ENCODE results near the gene TPSAB1. TPM values are rescaled to one million over a fixed set of nuclear protein-coding genes. Genes with fewer than 3 reads are reported as not detected.

Gene TPSAB1
- total and polyA plus RNA-seq, 10 of the 15 experiments (the other 5 are each of a cell fraction or from before 2014, with no cell fraction given), result 0.06 TPM; not detected in 9

- 52% methylated on average over 17 of the region's 19 CpGs for WGBS (ENCODE audit: insufficient coverage, insufficient replicate concordance, low lambda C conversion rate, missing lambda C conversion rate)
- no peaks in the 10 kb centered on the region for H4K20me1 ChIP-seq (ENCODE audit: control insufficient read depth, insufficient read depth)
- H3K4me1 ChIP-seq (ENCODE audit: control insufficient read depth, insufficient read depth, low read length), result no peaks in the 10 kb centered on the region
- ChIA-PET RAD21 (ENCODE audit: unreplicated experiment) (no interaction called here), POLR2A (no interaction called here), CTCF (no interaction called here), SMC1A (ENCODE audit: uncharacterized antibody, unreplicated experiment) (no interaction called here)
- no peak overlapping the region for H3K9ac ChIP-seq (ENCODE audit: control insufficient read depth, insufficient read depth, low read length)
- H3K4me2 ChIP-seq (ENCODE audit: control insufficient read depth, insufficient read depth), result no peak overlapping the region
- no peak overlapping the region for H2AFZ ChIP-seq (ENCODE audit: control insufficient read depth, low read depth, low read length)
- H3K27ac ChIP-seq (ENCODE audit: control insufficient read depth, insufficient read depth), result no peak overlapping the region
- intact Hi-C loops (cut with micrococcal nuclease; ENCODE audit: unreplicated experiment) (no loop called here), in situ Hi-C loops (cut with MboI) (no loop called here)
- BruUV-seq (replicated peaks), result no TSS peak
- no peak for FAIRE-seq
- no peak overlapping the region for H3K4me3 ChIP-seq
- no peaks in the 10 kb centered on the region for H3K9me3 ChIP-seq (replicated peaks; ENCODE audit: control insufficient read depth, insufficient read depth, low read length)
- no peaks in the 10 kb centered on the region for H3K79me2 ChIP-seq (ENCODE audit: control insufficient read depth, insufficient read depth, low read length)
- DNase-seq (ENCODE audit: low read depth, low spot score), result no peak
- H3K27me3 ChIP-seq (replicated peaks in 1 of 2; ENCODE audit: control insufficient read depth in 2 of 2, insufficient read depth in 2 of 2, low read length in 1 of 2), result no peaks in the 10 kb centered on the region; a peak in 1 of 4 replicates
- H3K36me3 ChIP-seq (ENCODE audit: control insufficient read depth in 2 of 2, insufficient read depth in 2 of 2, low read length in 1 of 2), result no peaks in the 10 kb centered on the region
- ATAC-seq, result no peak
- TF ChIP-seq RBBP5 (conservative IDR thresholded peaks at IDR 0.05) (no peak), CEBPZ (IDR thresholded peaks at IDR 0.05; ENCODE audit: low read depth, low read length) (no peak), E4F1 (IDR thresholded peaks at IDR 0.05; ENCODE audit: borderline replicate concordance, partially characterized antibody) (no peak), EP300 (IDR thresholded peaks at IDR 0.05; ENCODE audit: borderline replicate concordance in 1 of 2, control insufficient read depth in 1 of 2, low read depth in 2 of 2, low read length in 2 of 2) (no peak), USF2 (IDR thresholded peaks at IDR 0.05; ENCODE audit: borderline replicate concordance, low read depth, low read length) (no peak), CEBPB (IDR thresholded peaks at IDR 0.05; ENCODE audit: borderline replicate concordance in 1 of 2, low read depth in 2 of 2, low read length in 2 of 2) (no peak), POLR2AphosphoS5 (IDR thresholded peaks at IDR 0.05; ENCODE audit: low read length) (no peak), NBN (IDR thresholded peaks at IDR 0.05) (no peak)
- TF ChIP-seq, protein P1, sequence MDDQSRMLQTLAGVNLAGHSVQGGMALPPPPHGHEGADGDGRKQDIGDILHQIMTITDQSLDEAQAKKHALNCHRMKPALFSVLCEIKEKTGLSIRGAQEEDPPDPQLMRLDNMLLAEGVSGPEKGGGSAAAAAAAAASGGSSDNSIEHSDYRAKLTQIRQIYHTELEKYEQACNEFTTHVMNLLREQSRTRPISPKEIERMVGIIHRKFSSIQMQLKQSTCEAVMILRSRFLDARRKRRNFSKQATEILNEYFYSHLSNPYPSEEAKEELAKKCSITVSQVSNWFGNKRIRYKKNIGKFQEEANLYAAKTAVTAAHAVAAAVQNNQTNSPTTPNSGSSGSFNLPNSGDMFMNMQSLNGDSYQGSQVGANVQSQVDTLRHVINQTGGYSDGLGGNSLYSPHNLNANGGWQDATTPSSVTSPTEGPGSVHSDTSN (IDR thresholded peaks at IDR 0.05; ENCODE audit: insufficient replicate concordance, low read depth, low read length), result no peak
- TF ChIP-seq, protein P2, sequence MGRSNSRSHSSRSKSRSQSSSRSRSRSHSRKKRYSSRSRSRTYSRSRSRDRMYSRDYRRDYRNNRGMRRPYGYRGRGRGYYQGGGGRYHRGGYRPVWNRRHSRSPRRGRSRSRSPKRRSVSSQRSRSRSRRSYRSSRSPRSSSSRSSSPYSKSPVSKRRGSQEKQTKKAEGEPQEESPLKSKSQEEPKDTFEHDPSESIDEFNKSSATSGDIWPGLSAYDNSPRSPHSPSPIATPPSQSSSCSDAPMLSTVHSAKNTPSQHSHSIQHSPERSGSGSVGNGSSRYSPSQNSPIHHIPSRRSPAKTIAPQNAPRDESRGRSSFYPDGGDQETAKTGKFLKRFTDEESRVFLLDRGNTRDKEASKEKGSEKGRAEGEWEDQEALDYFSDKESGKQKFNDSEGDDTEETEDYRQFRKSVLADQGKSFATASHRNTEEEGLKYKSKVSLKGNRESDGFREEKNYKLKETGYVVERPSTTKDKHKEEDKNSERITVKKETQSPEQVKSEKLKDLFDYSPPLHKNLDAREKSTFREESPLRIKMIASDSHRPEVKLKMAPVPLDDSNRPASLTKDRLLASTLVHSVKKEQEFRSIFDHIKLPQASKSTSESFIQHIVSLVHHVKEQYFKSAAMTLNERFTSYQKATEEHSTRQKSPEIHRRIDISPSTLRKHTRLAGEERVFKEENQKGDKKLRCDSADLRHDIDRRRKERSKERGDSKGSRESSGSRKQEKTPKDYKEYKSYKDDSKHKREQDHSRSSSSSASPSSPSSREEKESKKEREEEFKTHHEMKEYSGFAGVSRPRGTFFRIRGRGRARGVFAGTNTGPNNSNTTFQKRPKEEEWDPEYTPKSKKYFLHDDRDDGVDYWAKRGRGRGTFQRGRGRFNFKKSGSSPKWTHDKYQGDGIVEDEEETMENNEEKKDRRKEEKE (IDR thresholded peaks at IDR 0.05), result no peak
- TF ChIP-seq, protein P3, sequence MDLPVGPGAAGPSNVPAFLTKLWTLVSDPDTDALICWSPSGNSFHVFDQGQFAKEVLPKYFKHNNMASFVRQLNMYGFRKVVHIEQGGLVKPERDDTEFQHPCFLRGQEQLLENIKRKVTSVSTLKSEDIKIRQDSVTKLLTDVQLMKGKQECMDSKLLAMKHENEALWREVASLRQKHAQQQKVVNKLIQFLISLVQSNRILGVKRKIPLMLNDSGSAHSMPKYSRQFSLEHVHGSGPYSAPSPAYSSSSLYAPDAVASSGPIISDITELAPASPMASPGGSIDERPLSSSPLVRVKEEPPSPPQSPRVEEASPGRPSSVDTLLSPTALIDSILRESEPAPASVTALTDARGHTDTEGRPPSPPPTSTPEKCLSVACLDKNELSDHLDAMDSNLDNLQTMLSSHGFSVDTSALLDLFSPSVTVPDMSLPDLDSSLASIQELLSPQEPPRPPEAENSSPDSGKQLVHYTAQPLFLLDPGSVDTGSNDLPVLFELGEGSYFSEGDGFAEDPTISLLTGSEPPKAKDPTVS (IDR thresholded peaks at IDR 0.05; ENCODE audit: low read depth, low read length), result no peak
These were observed 36.7 kb downstream of the TPSAB1 start for GRCh38 chr16:1277151-1277598.

Data from GM12878 (cell line).